GM12878 (cell line): ENCODE data around the gene WIPF1. TPM values are rescaled to one million over a fixed set of nuclear protein-coding genes. Genes with fewer than 3 reads are reported as not detected.

Source experiments
- ATAC-seq: fragments of 200-7000 bp; cut with Tn5 transposase; 3 replicates; pipeline ENCODE4 v1.9.1; 2020; ENCODE audit warnings: mild to moderate bottlenecking, moderate library complexity
- BruUV-seq: library from RNA; stranded (reverse); fragments of 400-500 nt; replicated peaks from 2 replicates; lab custom pipeline; 2021; lab: Mats Ljungman, UMichigan
- CTCF ChIA-PET: fragments of 300-600 bp; sonication (Branson Sonifier 250); formaldehyde crosslinking; extraction: SDS; loops from one replicate; lab custom pipeline; 2021; ENCODE audit warnings: inconsistent platforms; lab: Yijun Ruan, JAX
- POLR2A ChIA-PET: fragments of 350-600 bp; formaldehyde crosslinking; extraction: SDS; loops from one replicate; lab custom pipeline; 2021; ENCODE audit warnings: inconsistent platforms; lab: Charles Lee
- RAD21 ChIA-PET: fragments of 300-600 bp; sonication (Branson Sonifier 250); formaldehyde crosslinking; loops from one replicate; lab custom pipeline; 2023; ENCODE audit warnings: antibody characterized with exemption; ENCODE audit not compliant: unreplicated experiment; lab: Charles Lee
- SMC1A ChIA-PET: fragments of 300-600 bp; sonication (Branson Sonifier 250); formaldehyde crosslinking; loops from one replicate; lab custom pipeline; 2023; ENCODE audit not compliant: unreplicated experiment, uncharacterized antibody; lab: Charles Lee
- DNase-seq: peaks from one replicate; pipeline ENCODE4 v3.0.0-alpha.2; 2011; ENCODE audit warnings: low read depth, low spot score
- FAIRE-seq: peaks from 3 replicates; lab custom pipeline; 2011; peaks lifted over from hg19 to GRCh38; lab: Jason Lieb, UNC
- H2AFZ ChIP-seq: 2 replicates; pipeline ENCODE4 v1.6.0; 2011; ENCODE audit warnings: low read depth, low read length, control low read depth; ENCODE audit not compliant: control insufficient read depth
- H3K27ac ChIP-seq: 2 replicates; pipeline ENCODE4 v1.5.1; 2011; ENCODE audit warnings: control low read depth; ENCODE audit not compliant: control insufficient read depth, insufficient read depth
- H3K27me3 ChIP-seq, 2 experiments: replicated peaks in 1 of 2; 2 replicates each; pipeline versions ENCODE4 v1.6.0 to v1.6.1; 2011; ENCODE audit warnings: low read length in 1 of 2; ENCODE audit not compliant: control insufficient read depth in 2 of 2, insufficient read depth in 2 of 2
- H3K36me3 ChIP-seq, 2 experiments: 2 replicates each; pipeline ENCODE4 v1.5.1; 2011; ENCODE audit warnings: low read length in 1 of 2; ENCODE audit not compliant: control insufficient read depth in 2 of 2, insufficient read depth in 2 of 2
- H3K4me1 ChIP-seq: 2 replicates; pipeline ENCODE4 v1.6.1; 2011; ENCODE audit warnings: mild to moderate bottlenecking, low read length, moderate library complexity, mixed read lengths; ENCODE audit not compliant: control insufficient read depth, insufficient read depth
- H3K4me2 ChIP-seq: 2 replicates; pipeline ENCODE4 v1.6.0; 2011; ENCODE audit warnings: control low read depth; ENCODE audit not compliant: control insufficient read depth, insufficient read depth
- H3K4me3 ChIP-seq: fragments of 200-600 bp; sonication (generic); 2 replicates; pipeline ENCODE4 v1.5.1; 2016
- H3K79me2 ChIP-seq: 2 replicates; pipeline ENCODE4 v1.6.0; 2011; ENCODE audit warnings: low read length; ENCODE audit not compliant: control insufficient read depth, insufficient read depth
- H3K9ac ChIP-seq: 2 replicates; pipeline ENCODE4 v1.8.0; 2011; ENCODE audit warnings: low read length, control low read depth, mixed read lengths; ENCODE audit not compliant: control insufficient read depth, insufficient read depth
- H3K9me3 ChIP-seq: replicated peaks from 3 replicates; pipeline ENCODE4 v1.5.1; 2011; ENCODE audit warnings: mild to moderate bottlenecking, low read length; ENCODE audit not compliant: control insufficient read depth, insufficient read depth
- H4K20me1 ChIP-seq: 2 replicates; pipeline ENCODE4 v1.6.0; 2011; ENCODE audit not compliant: control insufficient read depth, insufficient read depth
- ATF7 ChIP-seq: fragments of 450-650 bp; IDR thresholded peaks from 2 replicates; pipeline ENCODE4 v1.6.1; 2016; ENCODE audit warnings: low read depth, mild to moderate bottlenecking
- BMI1 ChIP-seq: fragments of 450-650 bp; IDR thresholded peaks from 2 replicates; pipeline ENCODE4 v1.6.1; 2016; ENCODE audit warnings: mild to moderate bottlenecking, moderate library complexity, borderline replicate concordance
- CHD4 ChIP-seq: fragments of 200-600 bp; sonication (generic); IDR thresholded peaks from 2 replicates; pipeline ENCODE4 v1.6.1; 2016; ENCODE audit warnings: mild to moderate bottlenecking
- EED ChIP-seq: sonication (generic); IDR thresholded peaks from 2 replicates; pipeline ENCODE4 v1.6.1; 2016; ENCODE audit warnings: antibody characterized with exemption, low read depth
- EZH2 ChIP-seq: IDR thresholded peaks from 2 replicates; pipeline ENCODE4 v1.6.1; 2012; ENCODE audit warnings: low read depth, mild to moderate bottlenecking, control low read depth, inconsistent platforms, low read length, borderline replicate concordance; ENCODE audit not compliant: control insufficient read depth
- JUNB ChIP-seq: IDR thresholded peaks from 2 replicates; pipeline ENCODE4 v1.6.1; 2016; ENCODE audit warnings: antibody characterized with exemption, mild to moderate bottlenecking
- JUND ChIP-seq: IDR thresholded peaks from 2 replicates; pipeline ENCODE4 v1.6.1; 2012; ENCODE audit warnings: low read depth, mild to moderate bottlenecking, low read length, improper control_type of control experiment, moderate library complexity
- KLF5 ChIP-seq: fragments of 450-650 bp; IDR thresholded peaks from 2 replicates; pipeline ENCODE4 v1.6.1; 2014; ENCODE audit warnings: mild to moderate bottlenecking; ENCODE audit not compliant: partially characterized antibody
- MEF2A ChIP-seq: IDR thresholded peaks from 2 replicates; pipeline ENCODE4 v1.6.1; 2011; ENCODE audit warnings: low read depth, mild to moderate bottlenecking, low read length, moderate library complexity; ENCODE audit not compliant: insufficient read depth
- NFIC ChIP-seq: IDR thresholded peaks from 2 replicates; pipeline ENCODE4 v1.6.1; 2012; ENCODE audit warnings: low read depth, mild to moderate bottlenecking, inconsistent platforms, low read length, moderate library complexity
- POLR2AphosphoS2 ChIP-seq: IDR thresholded peaks from 2 replicates; pipeline ENCODE4 v1.6.1; 2011; ENCODE audit warnings: low read depth, mild to moderate bottlenecking, low read length, improper control_type of control experiment, moderate library complexity
- POLR2AphosphoS5 ChIP-seq: IDR thresholded peaks from 2 replicates; pipeline ENCODE4 v1.6.1; 2011; ENCODE audit warnings: mild to moderate bottlenecking, low read length, inconsistent platforms
- RB1 ChIP-seq: fragments of 450-650 bp; formaldehyde crosslinking; IDR thresholded peaks from 2 replicates; pipeline ENCODE4 v1.6.1; 2017; ENCODE audit warnings: mild to moderate bottlenecking, borderline replicate concordance
- RUNX3 ChIP-seq: IDR thresholded peaks from 2 replicates; pipeline ENCODE4 v1.6.1; 2012; ENCODE audit warnings: low read length, inconsistent platforms
- STAT1 ChIP-seq: fragments of 450-650 bp; conservative IDR thresholded peaks from 2 replicates; pipeline ENCODE4 v1.6.1; 2014; ENCODE audit warnings: antibody characterized with exemption, mild to moderate bottlenecking
- TBL1XR1 ChIP-seq: IDR thresholded peaks from 2 replicates; pipeline ENCODE4 v1.6.1; 2012; ENCODE audit warnings: low read depth, low read length, improper control_type of control experiment
- TCF7 ChIP-seq: IDR thresholded peaks from 2 replicates; pipeline ENCODE4 v1.6.1; 2014; ENCODE audit warnings: antibody characterized with exemption, borderline replicate concordance
- ZNF207 ChIP-seq: fragments of 450-650 bp; IDR thresholded peaks from 2 replicates; pipeline ENCODE4 v1.6.1; 2014; ENCODE audit warnings: antibody characterized with exemption, mild to moderate bottlenecking, borderline replicate concordance
- ZZZ3 ChIP-seq: IDR thresholded peaks from 2 replicates; pipeline ENCODE4 v1.6.1; 2011; ENCODE audit warnings: low read depth; ENCODE audit not compliant: control insufficient read depth, insufficient read length
- WGBS: methylation state at CpG from one replicate; pipeline ENCODE4 v1.1.6; 2016; ENCODE audit warnings: low lambda C conversion rate; ENCODE audit not compliant: insufficient replicate concordance, insufficient coverage; ENCODE audit errors: missing lambda C conversion rate; 5-methylcytosine and 5-hydroxymethylcytosine counted together
- in situ Hi-C: fragments of 300-500 bp; cut with MboI; formaldehyde crosslinking; loops from 9 replicates; pipeline ENCODE4 v1.14.3; 2018; ENCODE audit warnings: mixed read lengths
- intact Hi-C: fragments of 100-400 bp; cut with micrococcal nuclease; formaldehyde crosslinking; loops from one replicate; pipeline ENCODE4 v1.14.2; 2022; ENCODE audit not compliant: unreplicated experiment
- polyA plus RNA-seq, 11 experiments: library from polyadenylated mRNA; depleted of rRNA in 4 of 11; unstranded in 6 of 11; stranded (reverse) in 5 of 11; fragments of >200 nt; fragmentation: Nextera tagmentation in 4 of 11; fragmentation: Illumina TruSeq in 1 of 11; extraction: Ambion mirVana in 4 of 11; extraction: Trizol in 1 of 11; gene quantifications; 1 replicate in 1 of 11; 2 replicates in 10 of 11; pipeline versions ENCODE4 v1.2.1 to v1.2.3, GENCODE V29; 2011 to 2016; ENCODE audit warnings: inconsistent platforms in 2 of 11, missing spikeins in 2 of 11, low read depth in 1 of 11
- total RNA-seq, 4 experiments: library from RNA; depleted of rRNA in 3 of 4; stranded (reverse); fragments of >200 nt in 3 of 4; fragmentation: Illumina TruSeq in 1 of 4; extraction: Trizol in 1 of 4; gene quantifications; 2 replicates each; pipeline versions ENCODE4 v1.2.1 to v1.2.3, GENCODE V29; 2013 to 2021
- TF ChIP-seq, protein P1 (sequence below): fragments of 450-650 bp; IDR thresholded peaks from 2 replicates; pipeline ENCODE4 v1.6.1; 2016; ENCODE audit warnings: mild to moderate bottlenecking
- TF ChIP-seq, protein P2 (sequence below): IDR thresholded peaks from 2 replicates; pipeline ENCODE4 v1.6.1; 2011; ENCODE audit warnings: low read depth, low read length, improper control_type of control experiment, borderline replicate concordance
- TF ChIP-seq, protein P3 (sequence below): fragments of 450-650 bp; IDR thresholded peaks from 2 replicates; pipeline ENCODE4 v1.6.1; 2016; ENCODE audit warnings: mild to moderate bottlenecking

Gene WIPF1
- total and polyA plus RNA-seq, 10 of the 15 experiments (the other 5 are each of a cell fraction or from before 2014, with no cell fraction given), result 23.1 to 188 (median 68.9) TPM

DNA sequence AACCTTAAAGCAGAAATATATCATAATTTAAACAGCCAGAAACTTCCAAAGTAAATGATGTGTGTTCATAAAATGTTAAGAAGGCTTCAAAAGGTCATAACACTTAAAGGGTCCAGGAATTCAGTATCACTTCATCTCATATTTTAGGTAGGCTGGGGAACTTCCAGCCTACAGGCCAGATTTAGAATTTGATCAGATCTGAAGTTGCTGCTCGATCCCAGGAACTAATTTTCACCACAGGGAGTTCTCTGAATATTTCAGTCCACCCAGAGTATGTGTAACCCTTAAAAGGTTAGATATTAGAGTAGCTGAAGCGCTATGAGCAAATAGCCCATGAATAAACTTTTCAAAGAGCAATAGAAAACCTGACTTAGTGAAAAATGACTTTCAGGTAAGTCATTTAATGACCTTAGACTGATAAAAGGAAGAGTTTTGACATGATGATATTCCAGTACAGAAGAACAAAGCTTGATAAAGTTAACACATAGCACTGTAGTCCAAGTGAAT, 1.7 kb downstream of the WIPF1 start:
- peaks cover 4% of the 10 kb centered on the region; the same call in 2 of the 3 replicates for H3K9me3 ChIP-seq
- intact Hi-C loops (loop anchor here (2.0 to 10.0 kb wide), 4 partner anchors 37 to 631 kb away; partner anchors contain the start of gene SP3), in situ Hi-C loops (loop anchor here (25.0 kb wide), 1 partner anchor 91 kb away; no protein-coding TSS in a partner anchor)
- TF ChIP-seq EZH2 (no peak), ZZZ3 (no peak), ATF7 (no peak), JUND (no peak), POLR2AphosphoS5 (peak; percentile 40; the same call in 1 of the 2 replicates), BMI1 (no peak), TCF7 (0 out of 2 replicates have a peak, but pooled peaks have one; percentile 27), TBL1XR1 (no peak), MEF2A (0 out of 2 replicates have a peak, but pooled peaks have one; percentile 19), KLF5 (peak; percentile 29), RUNX3 (peak; percentile 9; the same call in 1 of the 2 replicates), RB1 (no peak), JUNB (peak; percentile 58), POLR2AphosphoS2 (no peak), NFIC (peak; percentile 48; the same call in 1 of the 2 replicates), EED (0 out of 2 replicates have a peak, but pooled peaks have one; percentile 17), STAT1 (no peak), CHD4 (no peak), ZNF207 (no peak)
- TF ChIP-seq, protein P1, sequence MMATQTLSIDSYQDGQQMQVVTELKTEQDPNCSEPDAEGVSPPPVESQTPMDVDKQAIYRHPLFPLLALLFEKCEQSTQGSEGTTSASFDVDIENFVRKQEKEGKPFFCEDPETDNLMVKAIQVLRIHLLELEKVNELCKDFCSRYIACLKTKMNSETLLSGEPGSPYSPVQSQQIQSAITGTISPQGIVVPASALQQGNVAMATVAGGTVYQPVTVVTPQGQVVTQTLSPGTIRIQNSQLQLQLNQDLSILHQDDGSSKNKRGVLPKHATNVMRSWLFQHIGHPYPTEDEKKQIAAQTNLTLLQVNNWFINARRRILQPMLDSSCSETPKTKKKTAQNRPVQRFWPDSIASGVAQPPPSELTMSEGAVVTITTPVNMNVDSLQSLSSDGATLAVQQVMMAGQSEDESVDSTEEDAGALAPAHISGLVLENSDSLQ, result no peak
- TF ChIP-seq, protein P2, sequence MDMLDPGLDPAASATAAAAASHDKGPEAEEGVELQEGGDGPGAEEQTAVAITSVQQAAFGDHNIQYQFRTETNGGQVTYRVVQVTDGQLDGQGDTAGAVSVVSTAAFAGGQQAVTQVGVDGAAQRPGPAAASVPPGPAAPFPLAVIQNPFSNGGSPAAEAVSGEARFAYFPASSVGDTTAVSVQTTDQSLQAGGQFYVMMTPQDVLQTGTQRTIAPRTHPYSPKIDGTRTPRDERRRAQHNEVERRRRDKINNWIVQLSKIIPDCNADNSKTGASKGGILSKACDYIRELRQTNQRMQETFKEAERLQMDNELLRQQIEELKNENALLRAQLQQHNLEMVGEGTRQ, result no peak
- TF ChIP-seq, protein P3, sequence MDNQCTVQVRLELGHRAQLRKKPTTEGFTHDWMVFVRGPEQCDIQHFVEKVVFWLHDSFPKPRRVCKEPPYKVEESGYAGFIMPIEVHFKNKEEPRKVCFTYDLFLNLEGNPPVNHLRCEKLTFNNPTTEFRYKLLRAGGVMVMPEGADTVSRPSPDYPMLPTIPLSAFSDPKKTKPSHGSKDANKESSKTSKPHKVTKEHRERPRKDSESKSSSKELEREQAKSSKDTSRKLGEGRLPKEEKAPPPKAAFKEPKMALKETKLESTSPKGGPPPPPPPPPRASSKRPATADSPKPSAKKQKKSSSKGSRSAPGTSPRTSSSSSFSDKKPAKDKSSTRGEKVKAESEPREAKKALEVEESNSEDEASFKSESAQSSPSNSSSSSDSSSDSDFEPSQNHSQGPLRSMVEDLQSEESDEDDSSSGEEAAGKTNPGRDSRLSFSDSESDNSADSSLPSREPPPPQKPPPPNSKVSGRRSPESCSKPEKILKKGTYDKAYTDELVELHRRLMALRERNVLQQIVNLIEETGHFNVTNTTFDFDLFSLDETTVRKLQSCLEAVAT, result no peak
- H3K27me3 ChIP-seq, result no peaks in the 10 kb centered on the region
- H3K4me3 ChIP-seq, result peak overlapping the region; percentile 74
- peaks cover 32% of the 10 kb centered on the region for H3K4me1 ChIP-seq
- ChIA-PET CTCF (interaction anchor here (0.6 to 31.2 kb wide), 10 partner anchors 10 to 133 kb away, joined by 3 to 534 read pairs (median 9); partner anchors contain the start of gene GPR155), RAD21 (interaction anchor here (0.6 to 19.4 kb wide), 11 partner anchors 15 to 134 kb away, joined by 3 to 294 read pairs (median 8); partner anchors contain the start of gene GPR155), SMC1A (interaction anchor here (0.7 to 31.8 kb wide), 10 partner anchors 14 to 1240 kb away, joined by 3 to 537 read pairs (median 20); partner anchors contain the start of gene WIPF1), POLR2A (interaction anchor here (1.0 to 11.7 kb wide), 8 partner anchors 15 to 107 kb away, joined by 3 to 246 read pairs (median 6); no protein-coding TSS in a partner anchor)
- no peak for FAIRE-seq
- no peak for DNase-seq
- ATAC-seq, result peak; percentile 20
- BruUV-seq, result TSS peak; percentile 40
- H4K20me1 ChIP-seq, result no peaks in the 10 kb centered on the region
- no peak overlapping the region for H2AFZ ChIP-seq
- H3K27ac ChIP-seq, result peak overlapping the region; percentile 95
- peak overlapping the region; percentile 87 for H3K4me2 ChIP-seq
- 2% methylated on average over 2 of the region's 2 CpGs for WGBS
- H3K36me3 ChIP-seq, result peaks cover 0 to 6% of the 10 kb centered on the region in 2 experiments; a peak in 2 of 4 replicates
- peak overlapping the region; percentile 90 for H3K9ac ChIP-seq
- H3K79me2 ChIP-seq, result peaks cover 90% of the 10 kb centered on the region
